ENCODE measurements around the gene MSANTD2. TPM values are rescaled to one million over a fixed set of nuclear protein-coding genes. Genes with fewer than 3 reads are reported as not detected.

Gene MSANTD2
- polyA plus RNA-seq, 2 of the 4 experiments (the other 2 are of a cell fraction), result 5.6 to 6.4 TPM

- ATAC-seq, result no peak
- no peak for DNase-seq (ENCODE audit: low read depth in 1 of 2, low spot score in 1 of 2)
- no peak for TF ChIP-seq TP53 (CRISPR knock-in tag; IDR thresholded peaks at IDR 0.05)
- no peak for TF ChIP-seq NPAS2 (CRISPR knock-in tag; IDR thresholded peaks at IDR 0.05; ENCODE audit: borderline replicate concordance)
- TF ChIP-seq EHF (CRISPR knock-in tag; IDR thresholded peaks at IDR 0.05), result no peak
- TF ChIP-seq TFCP2L1 (CRISPR knock-in tag; IDR thresholded peaks at IDR 0.05), result no peak
- no peak for TF ChIP-seq E2F6 (IDR thresholded peaks at IDR 0.05; ENCODE audit: borderline replicate concordance, low read depth)
- no peak for TF ChIP-seq BCL3 (IDR thresholded peaks at IDR 0.05)
- no peak for TF ChIP-seq KDM5A (IDR thresholded peaks at IDR 0.05)
- no peak for TF ChIP-seq USF2 (IDR thresholded peaks at IDR 0.05)
- no peak for TF ChIP-seq CHD2 (IDR thresholded peaks at IDR 0.05; ENCODE audit: low read length, partially characterized antibody)
- no peak for TF ChIP-seq PBX3 (IDR thresholded peaks at IDR 0.05)
- no peak for TF ChIP-seq JUNB (IDR thresholded peaks at IDR 0.05)
- TF ChIP-seq RNF2 (IDR thresholded peaks at IDR 0.05; ENCODE audit: borderline replicate concordance, low read depth), result no peak
- no peak for TF ChIP-seq CBX2 (IDR thresholded peaks at IDR 0.05; ENCODE audit: borderline replicate concordance, low read depth)
- no peak for TF ChIP-seq HOXB13 (CRISPR knock-in tag; IDR thresholded peaks at IDR 0.05; ENCODE audit: low read depth)
- no peak for TF ChIP-seq KDM1A (IDR thresholded peaks at IDR 0.05; ENCODE audit: low read depth)
Observed at GRCh38 chr11:124839128-124839971, 39.1 kb upstream of the MSANTD2 start.

GRCh38 chr11:124838805-124839127 is 38.6 kb upstream of the MSANTD2 start:
- ATAC-seq, result no peak
- CTCF ChIA-PET, result interaction anchor here (0.6 to 4.6 kb wide), 9 partner anchors 8 to 195 kb away, joined by 3 to 37 read pairs (median 3); partner anchors contain the start of gene ROBO3
- 38% methylated on average over 5 of the region's 5 CpGs for WGBS (ENCODE audit: missing lambda C conversion rate)
- POLR2A ChIA-PET, result no interaction called here
- Histone ChIP-seq H3K27ac (no peak overlapping the region), H3K4me1 (peaks cover 8% of the 10 kb centered on the region; the same call in 1 of the 3 replicates), H3K4me2 (peak overlapping the region; percentile 74; the same call in 1 of the 3 replicates), H3K9me3 (no peaks in the 10 kb centered on the region; the same call in 2 of the 3 replicates), H3K4me3 (no peak overlapping the region)
- no peak for DNase-seq (ENCODE audit: low read depth in 1 of 2, low spot score in 1 of 2)
- no peak for FAIRE-seq
- TF ChIP-seq NPAS2 (CRISPR knock-in tag; IDR thresholded peaks at IDR 0.05; ENCODE audit: borderline replicate concordance) (no peak), JUN (IDR thresholded peaks at IDR 0.05) (no peak), POLR2AphosphoS2 (conservative IDR thresholded peaks at IDR 0.05; ENCODE audit: low read length) (no peak), RNF2 (IDR thresholded peaks at IDR 0.05; ENCODE audit: borderline replicate concordance, low read depth) (no peak), E2F6 (IDR thresholded peaks at IDR 0.05; ENCODE audit: borderline replicate concordance, low read depth) (no peak), MAZ (IDR thresholded peaks at IDR 0.05; ENCODE audit: borderline replicate concordance, low read depth, low read length) (no peak), HDAC2 (IDR thresholded peaks at IDR 0.05) (no peak), EP300 (IDR thresholded peaks at IDR 0.05) (no peak), RARB (CRISPR knock-in tag; IDR thresholded peaks at IDR 0.05) (no peak), PHF8 (IDR thresholded peaks at IDR 0.05; ENCODE audit: borderline replicate concordance, low read depth) (no peak), CHD4 (IDR thresholded peaks at IDR 0.05; ENCODE audit: borderline replicate concordance) (no peak), EHF (CRISPR knock-in tag; IDR thresholded peaks at IDR 0.05) (no peak), MYC (IDR thresholded peaks at IDR 0.05; ENCODE audit: borderline replicate concordance, low read length) (no peak), SREBF2 (IDR thresholded peaks at IDR 0.05) (no peak), CHD2 (IDR thresholded peaks at IDR 0.05; ENCODE audit: low read length, partially characterized antibody) (no peak), RFX5 (IDR thresholded peaks at IDR 0.05) (no peak), CBX2 (IDR thresholded peaks at IDR 0.05; ENCODE audit: borderline replicate concordance, low read depth) (no peak), MAX (IDR thresholded peaks at IDR 0.05) (no peak), NFE2L2 (conservative IDR thresholded peaks at IDR 0.05; ENCODE audit: low read length) (no peak), ZNF302 (CRISPR knock-in tag; IDR thresholded peaks at IDR 0.05) (no peak)

More at GRCh38 chr11:124839128-124839971, 39.1 kb upstream of the MSANTD2 start:
- POLR2A ChIA-PET, result no interaction called here
- WGBS (ENCODE audit: missing lambda C conversion rate), result 30% methylated on average over 23 of the region's 87 CpGs
- Histone ChIP-seq H3K4me3 (peak overlapping the region; percentile 37), H3K9me3 (no peaks in the 10 kb centered on the region; the same call in 2 of the 3 replicates), H3K27ac (no peak overlapping the region), H3K4me2 (peak overlapping the region; percentile 74), H3K4me1 (peaks cover 8% of the 10 kb centered on the region; the same call in 1 of the 3 replicates)
- CTCF ChIA-PET, result interaction anchor here (0.6 to 4.6 kb wide), 6 partner anchors 18 to 196 kb away, joined by 3 to 37 read pairs (median 3); partner anchors contain the start of gene ROBO3
- no peak for FAIRE-seq
